ENCODE measurements around the gene ZNF625.

Gene ZNF625

DNA sequence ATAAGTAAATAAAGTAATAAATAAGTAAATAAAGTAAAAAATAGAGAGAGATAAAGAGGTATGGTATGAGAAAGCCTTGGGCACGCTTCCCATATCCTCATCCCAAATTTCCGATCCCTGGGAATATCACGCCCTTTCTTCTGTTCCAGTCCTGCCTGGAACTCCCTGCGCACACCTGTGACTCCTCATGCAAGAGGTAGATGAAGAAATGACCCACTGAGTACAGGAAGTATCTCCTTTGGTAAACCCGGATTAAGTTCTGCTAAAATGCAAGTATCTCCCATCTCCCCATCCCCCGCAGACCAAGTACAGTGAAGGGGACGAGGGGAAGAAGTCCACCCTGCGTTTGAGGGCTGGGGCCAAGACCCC lies 6.0 kb upstream of the ZNF625 start:
- no peak for TF ChIP-seq JUND (IDR thresholded peaks at IDR 0.05; ENCODE audit: low read depth)
- DNase-seq (ENCODE audit: low read depth in 1 of 2, low spot score in 1 of 2): no peak
- in situ Hi-C loops (cut with HindIII; ENCODE audit: low pct_unique_long_range_greater_than_20kb, low sequenced_read_pairs): no loop called here

DNA sequence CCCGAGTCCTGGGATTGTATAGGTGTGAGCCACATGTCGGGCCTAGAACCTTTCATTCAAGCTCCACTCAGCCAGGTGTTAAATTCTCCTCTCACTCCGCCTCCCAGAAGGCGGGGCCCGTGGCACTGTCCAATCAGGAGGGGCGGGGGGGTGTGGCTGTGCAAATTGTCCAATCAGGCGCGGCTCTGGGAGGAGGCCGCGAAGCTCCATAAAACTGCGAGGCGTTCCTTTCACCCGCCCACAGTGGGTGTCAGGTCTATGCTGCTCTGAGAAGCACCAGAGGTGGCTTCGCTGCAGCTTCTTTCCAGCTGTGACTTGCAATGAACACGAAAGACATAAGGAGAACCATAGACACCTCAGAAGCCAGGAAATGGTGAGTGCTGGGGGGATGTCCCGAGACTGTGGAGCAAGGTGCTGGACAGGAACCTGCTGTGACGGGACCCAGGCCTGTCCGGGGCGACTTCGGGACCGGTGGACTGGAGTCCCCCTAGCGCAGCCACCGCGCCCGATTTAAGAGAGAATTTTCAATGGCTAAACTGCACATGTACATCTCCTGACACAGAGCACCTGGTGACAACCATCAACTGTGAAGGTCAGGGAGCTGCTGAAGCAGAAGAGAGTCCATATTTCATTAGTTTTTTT lies 3.4 kb upstream of the ZNF625 start:
- peak in 1 of 2 experiments; percentile 34 for DNase-seq (ENCODE audit: low read depth in 1 of 2, low spot score in 1 of 2)
- in situ Hi-C loops (cut with HindIII; ENCODE audit: low pct_unique_long_range_greater_than_20kb, low sequenced_read_pairs): no loop called here
- TF ChIP-seq JUND (IDR thresholded peaks at IDR 0.05; ENCODE audit: low read depth): no peak

DNA sequence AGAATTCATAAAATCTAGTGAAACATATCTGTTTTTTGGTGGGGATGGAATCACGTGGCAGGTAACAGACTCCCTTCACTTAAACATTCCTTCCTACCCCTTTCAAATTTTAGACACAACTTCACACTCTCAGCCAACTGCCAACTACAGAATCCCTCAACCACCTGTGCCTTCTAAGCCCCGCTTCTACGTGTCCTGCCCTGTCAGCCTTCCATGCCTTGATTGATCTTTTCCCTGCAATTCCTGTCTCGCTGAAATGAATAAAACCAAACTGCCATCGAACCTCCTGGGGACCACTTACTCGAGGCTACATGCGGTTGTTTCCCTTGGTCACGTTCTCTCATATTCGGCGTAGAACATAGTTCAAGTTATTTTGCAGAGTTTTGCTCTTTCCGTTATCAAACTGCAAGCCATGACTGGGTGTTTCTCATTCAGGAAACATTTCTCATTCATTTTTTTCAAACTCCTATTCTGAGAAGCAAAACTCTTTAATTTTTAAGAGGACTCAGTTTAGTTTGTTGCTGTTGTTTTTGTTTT lies 1.1 kb downstream of the ZNF625 start:
- DNase-seq (ENCODE audit: low read depth in 1 of 2, low spot score in 1 of 2): no peak
- no peak for TF ChIP-seq JUND (IDR thresholded peaks at IDR 0.05; ENCODE audit: low read depth)
- in situ Hi-C loops (cut with HindIII; ENCODE audit: low pct_unique_long_range_greater_than_20kb, low sequenced_read_pairs): no loop called here

DNA sequence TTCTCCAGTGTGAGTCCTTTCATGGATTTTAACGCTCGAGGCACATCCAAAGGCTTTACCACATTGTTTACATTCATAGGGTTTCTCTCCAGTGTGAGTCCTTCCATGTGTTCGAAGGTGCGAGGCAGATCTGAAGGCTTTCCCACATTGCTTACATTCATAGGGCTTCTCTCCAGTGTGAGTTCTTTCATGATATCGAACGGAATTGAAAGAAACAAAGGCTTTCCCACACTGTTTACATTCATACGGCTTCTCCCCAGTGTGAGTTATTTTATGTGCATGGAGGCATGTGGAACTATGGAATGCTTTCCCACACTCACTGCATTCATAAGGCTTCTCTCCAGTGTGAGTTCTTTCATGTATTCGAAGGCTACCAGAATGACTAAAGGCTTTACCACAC lies 11.2 kb downstream of the ZNF625 start:
- DNase-seq (ENCODE audit: low read depth in 1 of 2, low spot score in 1 of 2): no peak
- in situ Hi-C loops (cut with HindIII; ENCODE audit: low pct_unique_long_range_greater_than_20kb, low sequenced_read_pairs): no loop called here
- TF ChIP-seq JUND (IDR thresholded peaks at IDR 0.05; ENCODE audit: low read depth): no peak

DNA sequence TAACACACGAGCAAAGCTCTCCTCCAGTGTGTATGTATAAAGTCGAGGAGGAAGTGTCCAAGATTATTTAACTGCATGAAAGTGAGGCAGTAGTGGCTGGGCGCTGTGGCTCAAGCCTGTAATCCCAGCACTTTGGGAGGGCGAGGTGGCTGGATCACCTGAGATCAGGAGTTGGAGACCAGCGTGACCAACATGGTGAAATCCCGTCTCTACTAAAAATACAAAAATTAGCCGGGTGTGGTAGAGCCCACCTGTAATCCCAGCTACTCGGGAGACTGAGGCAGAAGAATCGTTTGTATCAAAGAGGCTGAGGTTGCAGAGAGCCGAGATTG lies 15.2 kb downstream of the ZNF625 start:
- DNase-seq (ENCODE audit: low read depth in 1 of 2, low spot score in 1 of 2): no peak
- in situ Hi-C loops (cut with HindIII; ENCODE audit: low pct_unique_long_range_greater_than_20kb, low sequenced_read_pairs): no loop called here
- TF ChIP-seq JUND (IDR thresholded peaks at IDR 0.05; ENCODE audit: low read depth): no peak

DNA sequence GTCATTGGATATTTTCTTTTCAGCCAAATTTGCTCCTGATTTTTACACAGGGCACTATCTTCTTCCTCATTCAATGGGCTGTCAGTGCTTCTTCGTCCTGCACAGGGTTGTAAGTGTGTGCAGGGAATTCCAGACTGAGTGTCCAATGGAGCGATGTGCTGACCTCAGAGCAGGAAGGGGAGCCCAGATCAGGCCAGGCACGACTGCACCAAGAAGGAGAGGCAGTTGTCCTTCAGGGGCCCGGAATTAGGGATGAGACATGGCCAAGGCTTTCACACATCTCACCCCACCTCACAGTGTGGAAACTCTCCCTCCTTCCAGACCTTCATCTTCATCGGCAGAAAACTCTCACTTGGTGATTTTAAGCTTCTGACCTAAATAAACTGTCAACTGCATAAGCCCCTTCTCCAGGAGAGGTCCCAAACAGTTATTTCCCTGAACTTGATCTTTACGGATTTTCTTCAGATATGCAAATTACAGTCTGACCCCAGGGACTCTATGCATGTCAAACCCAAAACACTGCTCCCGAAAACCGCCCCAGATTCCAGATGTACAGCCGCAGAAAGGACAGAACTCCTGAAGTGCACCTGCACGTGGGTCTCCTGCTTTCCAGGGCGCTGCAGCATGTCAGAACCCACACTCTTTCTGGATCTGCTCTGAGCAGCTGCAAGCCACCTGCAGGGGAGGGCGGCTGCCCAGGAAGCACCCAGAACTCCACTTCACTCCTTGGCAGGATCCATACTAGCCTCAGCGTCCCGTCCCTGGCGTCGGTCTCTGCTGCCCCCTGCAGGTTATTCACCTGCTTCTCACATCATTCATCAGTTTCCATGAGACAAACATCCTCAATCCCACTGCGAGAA lies 15.8 kb downstream of the ZNF625 start:
- in situ Hi-C loops (cut with HindIII; ENCODE audit: low pct_unique_long_range_greater_than_20kb, low sequenced_read_pairs): no loop called here
- TF ChIP-seq JUND (IDR thresholded peaks at IDR 0.05; ENCODE audit: low read depth): no peak
- peak; percentile 62 to 90 for DNase-seq (ENCODE audit: low read depth in 1 of 2, low spot score in 1 of 2)

DNA sequence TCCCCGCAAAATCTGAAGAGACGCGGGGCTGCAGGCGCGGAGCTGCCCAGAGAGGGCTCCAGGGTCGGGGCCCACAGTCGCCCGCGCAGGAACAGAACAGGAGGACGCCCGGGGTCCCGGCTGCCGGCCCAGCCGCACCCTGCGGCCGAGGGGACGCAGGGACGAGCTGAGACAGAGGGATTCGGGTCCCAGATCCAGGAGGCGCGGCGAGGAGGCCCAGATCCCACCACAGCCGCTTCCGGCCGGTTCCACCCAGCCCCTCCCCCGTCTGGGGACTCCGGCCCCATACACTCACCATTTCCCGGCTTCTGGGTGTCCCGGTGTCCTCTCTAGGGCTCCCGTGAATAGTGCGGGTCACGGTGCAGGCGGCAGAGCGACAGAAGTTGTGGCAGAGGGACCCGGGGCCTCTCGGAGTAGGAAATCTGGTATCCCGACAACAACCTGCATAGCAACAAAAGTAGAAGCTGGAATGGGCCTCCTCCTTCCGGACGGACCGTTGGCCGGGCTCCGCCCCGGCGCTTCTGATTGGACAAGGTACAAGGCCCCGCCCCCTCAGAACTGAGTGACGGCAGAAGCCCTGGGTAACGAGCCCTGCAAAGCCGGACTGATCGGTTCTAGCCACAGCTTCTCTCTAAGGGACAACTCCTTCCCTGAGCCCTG lies 16.5 kb downstream of the ZNF625 start, which contains the start of gene ZNF20:
TSS of gene ZNF20 (minus strand) at position 466 of the 660 bp plus-strand sequence. CDS start at position 298, 168 bp downstream.
- no peak for TF ChIP-seq JUND (IDR thresholded peaks at IDR 0.05; ENCODE audit: low read depth)
- in situ Hi-C loops (cut with HindIII; ENCODE audit: low pct_unique_long_range_greater_than_20kb, low sequenced_read_pairs): no loop called here
- peak; percentile 91 to 96 for DNase-seq (ENCODE audit: low read depth in 1 of 2, low spot score in 1 of 2)

DNA sequence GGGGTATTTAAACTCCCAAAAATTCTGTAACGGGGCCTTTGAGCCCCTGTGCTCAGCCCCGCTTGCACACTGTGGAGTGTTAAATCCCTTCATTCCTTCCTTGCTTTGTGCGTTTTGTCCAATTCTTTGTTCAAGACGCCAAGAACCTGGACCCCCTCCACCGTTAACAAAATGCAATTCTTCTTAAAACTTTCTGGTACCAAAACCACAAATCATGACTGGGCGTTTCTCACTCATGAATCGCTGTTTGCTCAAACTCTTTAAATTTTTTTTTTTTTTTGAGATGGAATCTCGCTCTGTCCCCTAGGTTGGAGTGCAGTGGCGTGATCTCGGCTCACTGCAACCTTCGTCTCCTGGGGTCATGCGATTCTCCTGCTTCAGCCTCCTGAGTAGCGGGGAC lies 17.3 kb downstream of the ZNF625 start:
- TF ChIP-seq JUND (IDR thresholded peaks at IDR 0.05; ENCODE audit: low read depth): no peak
- in situ Hi-C loops (cut with HindIII; ENCODE audit: low pct_unique_long_range_greater_than_20kb, low sequenced_read_pairs): no loop called here
- no peak for DNase-seq (ENCODE audit: low read depth in 1 of 2, low spot score in 1 of 2)

DNA sequence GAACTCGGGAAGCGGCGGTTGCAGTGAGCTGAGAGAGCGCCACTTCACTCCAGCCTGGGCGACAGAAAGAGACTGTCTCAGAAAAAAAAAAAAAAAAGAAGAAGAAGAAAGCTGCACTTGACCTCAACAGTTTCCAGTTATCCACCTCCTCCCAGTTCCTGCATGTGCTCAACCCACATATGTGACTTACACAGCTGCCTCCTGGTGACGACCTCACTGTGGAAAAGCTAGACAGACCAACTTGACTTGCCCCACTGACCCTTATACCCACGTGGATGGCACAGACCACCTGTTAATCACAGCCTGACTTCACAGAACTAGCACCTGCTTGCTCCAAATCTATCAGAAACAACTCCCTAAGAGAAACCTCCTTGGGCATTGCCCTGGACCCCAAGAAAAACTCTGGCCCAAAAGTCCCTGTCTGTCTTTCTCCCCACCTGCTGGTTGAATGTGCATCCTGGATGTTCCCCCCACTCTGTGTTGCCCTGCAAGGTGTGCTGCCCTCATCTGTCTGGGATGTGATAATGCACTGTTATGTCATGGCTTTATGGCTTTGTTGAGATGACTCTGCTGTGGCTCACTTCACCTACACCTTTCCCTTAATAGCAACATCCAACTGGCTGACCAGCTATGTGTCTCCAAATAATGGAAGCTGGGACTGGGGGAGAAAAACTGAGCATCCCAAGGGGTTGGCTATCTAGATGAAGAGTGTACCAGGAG lies 19.2 kb downstream of the ZNF625 start:
- in situ Hi-C loops (cut with HindIII; ENCODE audit: low pct_unique_long_range_greater_than_20kb, low sequenced_read_pairs): no loop called here
- no peak for TF ChIP-seq JUND (IDR thresholded peaks at IDR 0.05; ENCODE audit: low read depth)
- peak in 1 of 2 experiments; percentile 59 for DNase-seq (ENCODE audit: low read depth in 1 of 2, low spot score in 1 of 2)

DNA sequence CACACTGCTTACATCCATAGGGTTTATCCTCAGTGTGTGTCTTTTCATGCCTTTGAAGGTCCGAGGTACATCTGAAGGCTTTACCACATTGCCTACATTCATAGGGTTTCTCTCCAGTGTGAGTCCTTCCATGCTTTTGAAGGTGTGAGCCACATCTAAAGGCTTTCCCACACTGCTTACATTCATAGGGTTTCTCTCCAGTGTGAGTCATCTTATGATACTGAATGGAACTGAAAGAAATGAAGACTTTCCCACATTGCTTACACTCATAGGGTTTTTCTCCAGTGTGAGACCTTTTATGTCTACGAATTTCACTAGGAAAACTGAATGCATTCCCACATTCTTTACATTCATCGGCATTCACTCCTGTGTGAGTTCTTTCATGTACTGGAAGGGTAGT lies 23.5 kb downstream of the ZNF625 start:
- in situ Hi-C loops (cut with HindIII; ENCODE audit: low pct_unique_long_range_greater_than_20kb, low sequenced_read_pairs): no loop called here
- TF ChIP-seq JUND (IDR thresholded peaks at IDR 0.05; ENCODE audit: low read depth): no peak
- peak in 1 of 2 experiments; percentile 16 for DNase-seq (ENCODE audit: low read depth in 1 of 2, low spot score in 1 of 2)

DNA sequence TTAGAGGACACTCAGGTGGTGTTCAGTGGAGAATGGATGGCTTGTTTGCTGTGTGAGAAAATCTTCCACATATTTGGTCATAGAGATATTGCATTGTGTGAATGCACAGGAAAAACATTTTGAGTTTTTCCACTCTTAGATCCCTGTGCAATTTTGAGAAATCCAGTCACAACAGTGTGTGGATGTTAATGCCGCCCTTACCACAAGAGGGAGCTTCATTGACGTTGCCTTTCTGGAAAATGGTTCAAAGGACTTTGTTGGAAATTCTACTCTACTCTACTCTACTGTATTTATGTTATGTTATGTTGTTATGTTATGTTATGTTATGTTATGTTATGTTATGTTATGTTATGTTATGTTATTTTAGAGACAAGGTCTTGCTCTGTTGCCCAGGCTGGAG lies 29.8 kb downstream of the ZNF625 start:
- in situ Hi-C loops (cut with HindIII; ENCODE audit: low pct_unique_long_range_greater_than_20kb, low sequenced_read_pairs): no loop called here
- DNase-seq (ENCODE audit: low read depth in 1 of 2, low spot score in 1 of 2): peak in 1 of 2 experiments; percentile 36
- TF ChIP-seq JUND (IDR thresholded peaks at IDR 0.05; ENCODE audit: low read depth): no peak
